Colonic mucosa (tissue), 4 donors: Measurements from ENCODE around the gene OSTN. TPM values are rescaled to one million over a fixed set of nuclear protein-coding genes. Genes with fewer than 3 reads are reported as not detected.
"Not testable (repeated sequence)": the region's sequence is repeated elsewhere in the genome, so short reads cannot be mapped to it uniquely, and the experiment has no call there.

Experiments
- DNase-seq: peaks from one replicate; pipeline ENCODE4 v3.0.0-alpha.2; 2020
- H3K27ac ChIP-seq: fragments of 200-600 bp; one replicate; pipeline ENCODE4 v1.8.0; 2021
- H3K27me3 ChIP-seq: fragments of 200-600 bp; one replicate; pipeline ENCODE4 v1.8.0; 2021
- H3K36me3 ChIP-seq: fragments of 200-600 bp; one replicate; pipeline ENCODE4 v1.8.0; 2021
- H3K4me1 ChIP-seq: fragments of 200-600 bp; one replicate; pipeline ENCODE4 v1.8.0; 2021; ENCODE audit warnings: mild to moderate bottlenecking
- H3K4me3 ChIP-seq: fragments of 200-600 bp; one replicate; pipeline ENCODE4 v1.8.0; 2021
- H3K9ac ChIP-seq, 2 donors: one replicate each; pipeline ENCODE4 v1.7.0; 2013; ENCODE audit warnings: control low read depth in 2 of 2, low read depth in 2 of 2, low read length in 2 of 2
- H3K9me3 ChIP-seq: fragments of 200-600 bp; one replicate; pipeline ENCODE4 v1.8.0; 2021
- intact Hi-C: fragments of 100-400 bp; cut with DNase I; formaldehyde crosslinking; loops from one replicate; pipeline ENCODE4 v1.14.1; 2022
- total RNA-seq, 2 donors: library from RNA; stranded (reverse); fragmentation: NEBNext Ultra II Directional in 1 of 2; extraction: Animal tissue kit (Norgen Biotek cat#: 25700) in 1 of 2; gene quantifications; one replicate each; pipeline ENCODE4 v1.2.1, GENCODE V29; 2021
- TF ChIP-seq, protein P1 (sequence below): fragments of 200-600 bp; IDR thresholded peaks from one replicate; pipeline ENCODE4 v1.8.0; 2022; ENCODE audit warnings: antibody characterized with exemption, mild to moderate bottlenecking
- donor health status: healthy.
- donor health status: DM: no; HTN: no; CAD: no.
- donor health status: DM: no; HTN: no; CAD: no.

OSTN gene
- total RNA-seq, 2 donors from 2014 or later, result not detected

GRCh38 chr3:191239407-191240031 is 40.5 kb downstream of the OSTN start:
- no peaks in the 10 kb centered on the region for H3K4me1 ChIP-seq
- intact Hi-C loops, result loop anchor here (10.0 kb wide), 1 partner anchor 145 kb away; no protein-coding TSS in a partner anchor
- no peaks in the 10 kb centered on the region for H3K9me3 ChIP-seq
- H3K27ac ChIP-seq, result no peak overlapping the region
- DNase-seq, result no peak
- no peaks in the 10 kb centered on the region for H3K27me3 ChIP-seq
- no peak overlapping the region for H3K9ac ChIP-seq
- H3K4me3 ChIP-seq, result no peak overlapping the region
- TF ChIP-seq, protein P1, sequence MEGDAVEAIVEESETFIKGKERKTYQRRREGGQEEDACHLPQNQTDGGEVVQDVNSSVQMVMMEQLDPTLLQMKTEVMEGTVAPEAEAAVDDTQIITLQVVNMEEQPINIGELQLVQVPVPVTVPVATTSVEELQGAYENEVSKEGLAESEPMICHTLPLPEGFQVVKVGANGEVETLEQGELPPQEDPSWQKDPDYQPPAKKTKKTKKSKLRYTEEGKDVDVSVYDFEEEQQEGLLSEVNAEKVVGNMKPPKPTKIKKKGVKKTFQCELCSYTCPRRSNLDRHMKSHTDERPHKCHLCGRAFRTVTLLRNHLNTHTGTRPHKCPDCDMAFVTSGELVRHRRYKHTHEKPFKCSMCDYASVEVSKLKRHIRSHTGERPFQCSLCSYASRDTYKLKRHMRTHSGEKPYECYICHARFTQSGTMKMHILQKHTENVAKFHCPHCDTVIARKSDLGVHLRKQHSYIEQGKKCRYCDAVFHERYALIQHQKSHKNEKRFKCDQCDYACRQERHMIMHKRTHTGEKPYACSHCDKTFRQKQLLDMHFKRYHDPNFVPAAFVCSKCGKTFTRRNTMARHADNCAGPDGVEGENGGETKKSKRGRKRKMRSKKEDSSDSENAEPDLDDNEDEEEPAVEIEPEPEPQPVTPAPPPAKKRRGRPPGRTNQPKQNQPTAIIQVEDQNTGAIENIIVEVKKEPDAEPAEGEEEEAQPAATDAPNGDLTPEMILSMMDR, result no peak
- no peaks in the 10 kb centered on the region for H3K36me3 ChIP-seq

DNA sequence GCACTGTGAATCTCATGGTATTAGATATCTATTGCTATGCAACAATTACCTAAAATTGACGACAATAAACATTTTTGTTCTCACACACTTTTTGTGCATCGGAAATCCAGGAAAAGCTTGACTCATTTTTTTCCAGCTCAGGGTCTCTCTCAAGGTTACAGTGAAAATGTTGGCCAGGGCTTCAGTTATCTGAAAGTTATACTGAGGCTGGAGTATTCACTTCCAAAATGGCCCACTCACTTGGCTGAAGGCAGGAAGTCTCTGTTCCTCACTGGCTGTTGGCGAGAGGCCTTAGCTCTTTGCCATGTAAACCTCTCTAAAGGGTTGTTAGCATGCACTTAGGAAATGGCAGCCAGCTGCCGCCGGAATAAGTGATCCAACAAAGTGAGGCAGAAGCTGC is 41.4 kb downstream of the OSTN start:
- Histone ChIP-seq H3K36me3 (no peaks in the 10 kb centered on the region), H3K9me3 (no peaks in the 10 kb centered on the region), H3K9ac (no peak overlapping the region), H3K27me3 (no peaks in the 10 kb centered on the region), H3K4me3 (no peak overlapping the region), H3K27ac (no peak overlapping the region), H3K4me1 (no peaks in the 10 kb centered on the region)
- DNase-seq, result no peak
- intact Hi-C loops, result no loop called here
- TF ChIP-seq, protein P1, result no peak

DNA sequence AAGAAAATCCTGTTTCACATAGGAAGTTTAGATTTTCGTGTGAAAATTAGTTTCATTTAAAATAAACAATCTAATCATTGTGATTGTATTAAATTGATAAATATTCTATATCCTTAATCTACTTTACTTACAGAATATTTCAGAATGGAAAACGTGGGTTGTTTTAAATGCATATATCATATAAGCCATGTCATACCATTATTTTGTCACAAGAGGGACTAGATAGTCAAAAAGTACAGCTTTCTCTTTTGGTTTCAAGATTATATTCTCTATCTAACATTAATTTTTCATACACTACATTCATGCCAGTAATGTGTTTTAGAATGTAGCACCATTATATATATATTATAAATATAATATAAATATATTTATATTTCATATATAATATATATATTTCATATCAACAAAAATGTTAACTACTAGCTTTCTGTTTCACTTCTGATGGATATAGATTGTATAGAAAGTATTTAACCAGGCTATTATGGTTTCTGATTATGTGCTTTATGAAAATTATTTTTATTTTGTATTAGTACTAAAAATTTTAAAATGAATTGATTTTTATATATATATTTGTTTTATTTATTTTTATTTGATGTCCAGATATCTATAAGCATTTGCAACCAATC is 45.3 kb downstream of the OSTN start:
- H3K4me1 ChIP-seq, result no peaks in the 10 kb centered on the region
- no peaks in the 10 kb centered on the region for H3K9me3 ChIP-seq
- TF ChIP-seq, protein P1, result peak; percentile 37
- H3K36me3 ChIP-seq, result no peaks in the 10 kb centered on the region
- H3K27me3 ChIP-seq, result no peaks in the 10 kb centered on the region
- H3K27ac ChIP-seq, result no peak overlapping the region
- intact Hi-C loops, result no loop called here
- DNase-seq, result no peak
- no peak overlapping the region for H3K9ac ChIP-seq
- no peak overlapping the region for H3K4me3 ChIP-seq

GRCh38 chr3:191246034-191246433 is 47.0 kb downstream of the OSTN start:
- H3K4me3 ChIP-seq, H3K27me3 ChIP-seq, H3K9ac ChIP-seq, H3K27ac ChIP-seq, H3K36me3 ChIP-seq, intact Hi-C loops, DNase-seq, H3K9me3 ChIP-seq, H3K4me1 ChIP-seq: not testable (repeated sequence)

- no peaks in the 10 kb centered on the region for H3K4me1 ChIP-seq
- no peak overlapping the region for H3K9ac ChIP-seq
- no peak overlapping the region for H3K27ac ChIP-seq
- H3K36me3 ChIP-seq, result no peaks in the 10 kb centered on the region
- H3K9me3 ChIP-seq, result no peaks in the 10 kb centered on the region
- TF ChIP-seq, protein P1, result no peak
- intact Hi-C loops, result no loop called here
- no peak for DNase-seq
- H3K27me3 ChIP-seq, result no peaks in the 10 kb centered on the region
- no peak overlapping the region for H3K4me3 ChIP-seq
Measured at GRCh38 chr3:191246630-191247029, 47.6 kb downstream of the OSTN start.

DNA sequence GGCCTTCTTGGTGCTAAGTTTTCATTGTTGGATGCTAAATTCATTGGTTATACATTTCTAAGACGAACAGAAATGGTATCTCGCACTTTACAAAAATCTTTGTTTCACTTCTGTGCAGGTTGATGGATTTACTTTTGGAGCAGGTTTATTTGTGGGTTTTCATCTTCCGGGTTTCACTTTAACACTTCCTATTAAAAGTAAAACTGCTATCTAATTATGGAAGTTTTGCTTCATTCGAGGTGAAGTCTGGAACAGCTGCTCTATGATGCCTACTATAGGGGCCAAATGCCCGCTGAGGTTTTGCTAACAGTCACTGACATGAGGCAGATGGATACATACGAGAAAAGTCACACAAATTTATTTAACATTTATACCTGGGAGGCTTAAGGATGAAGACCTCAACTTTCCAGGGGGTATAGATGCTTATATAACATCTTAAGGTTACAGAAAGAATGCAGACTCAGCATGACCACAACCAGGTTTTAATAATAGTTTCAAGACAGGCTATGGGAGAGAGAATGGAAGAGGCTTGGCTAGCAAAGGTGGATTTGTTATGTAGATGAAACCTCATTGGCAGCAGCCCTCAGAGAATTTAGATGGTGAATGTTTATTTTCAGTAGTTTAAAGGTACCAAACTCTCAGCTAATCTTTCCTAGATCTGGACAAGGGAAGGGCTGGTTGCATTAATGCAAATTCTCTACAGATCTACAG is 54.2 kb downstream of the OSTN start:
- no peak for DNase-seq
- H3K4me1 ChIP-seq, result no peaks in the 10 kb centered on the region
- no peaks in the 10 kb centered on the region for H3K9me3 ChIP-seq
- intact Hi-C loops, result no loop called here
- no peak overlapping the region for H3K27ac ChIP-seq
- H3K27me3 ChIP-seq, result no peaks in the 10 kb centered on the region
- no peak overlapping the region for H3K9ac ChIP-seq
- H3K4me3 ChIP-seq, result no peak overlapping the region
- TF ChIP-seq, protein P1, result no peak
- H3K36me3 ChIP-seq, result no peaks in the 10 kb centered on the region
